Adrenal gland (tissue), 5 donors: Measurements from ENCODE around the gene CD93.

Experiments
- POLR2A ChIP-seq, 2 donors: fragments of 450-650 bp; IDR thresholded peaks; one replicate each; pipeline ENCODE4 v1.6.1; 2017; ENCODE audit warnings: antibody characterized with exemption in 2 of 2, mild to moderate bottlenecking in 2 of 2, moderate library complexity in 1 of 2
- TF ChIP-seq, protein P1 (sequence below), 6 experiments: fragments of 450-650 bp in 4 of 6; fragments of 200-600 bp in 2 of 6; sonication (generic) in 1 of 6; IDR thresholded peaks; 1 replicate in 5 of 6; 2 replicates in 1 of 6; pipeline versions ENCODE4 v1.5.1 to v1.8.0; 2016 to 2021; ENCODE audit warnings: antibody characterized with exemption in 6 of 6, mild to moderate bottlenecking in 2 of 6, moderate library complexity in 1 of 6
- donor health status: DM: no; HTN: no; CAD: no.

DNA sequence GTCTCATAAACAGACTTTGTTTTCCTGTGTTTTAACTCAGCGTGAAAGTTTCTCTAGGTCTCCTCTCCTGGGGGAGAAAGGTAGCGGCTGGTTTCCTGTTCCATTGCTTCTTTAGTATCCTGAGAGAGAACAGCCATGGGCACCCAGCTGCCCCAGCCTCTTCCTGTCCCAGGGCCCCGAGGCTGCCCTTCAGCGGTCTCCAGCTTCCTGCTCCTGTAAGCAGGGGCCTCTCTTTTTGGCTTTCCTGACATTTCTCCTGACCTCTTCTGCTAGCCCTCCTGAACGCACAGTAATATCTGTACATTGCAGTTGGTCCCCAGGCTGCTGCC, 53.4 kb downstream of the CD93 start:
- no peak for TF ChIP-seq POLR2A (IDR thresholded peaks at IDR 0.05)
- TF ChIP-seq, protein P1, sequence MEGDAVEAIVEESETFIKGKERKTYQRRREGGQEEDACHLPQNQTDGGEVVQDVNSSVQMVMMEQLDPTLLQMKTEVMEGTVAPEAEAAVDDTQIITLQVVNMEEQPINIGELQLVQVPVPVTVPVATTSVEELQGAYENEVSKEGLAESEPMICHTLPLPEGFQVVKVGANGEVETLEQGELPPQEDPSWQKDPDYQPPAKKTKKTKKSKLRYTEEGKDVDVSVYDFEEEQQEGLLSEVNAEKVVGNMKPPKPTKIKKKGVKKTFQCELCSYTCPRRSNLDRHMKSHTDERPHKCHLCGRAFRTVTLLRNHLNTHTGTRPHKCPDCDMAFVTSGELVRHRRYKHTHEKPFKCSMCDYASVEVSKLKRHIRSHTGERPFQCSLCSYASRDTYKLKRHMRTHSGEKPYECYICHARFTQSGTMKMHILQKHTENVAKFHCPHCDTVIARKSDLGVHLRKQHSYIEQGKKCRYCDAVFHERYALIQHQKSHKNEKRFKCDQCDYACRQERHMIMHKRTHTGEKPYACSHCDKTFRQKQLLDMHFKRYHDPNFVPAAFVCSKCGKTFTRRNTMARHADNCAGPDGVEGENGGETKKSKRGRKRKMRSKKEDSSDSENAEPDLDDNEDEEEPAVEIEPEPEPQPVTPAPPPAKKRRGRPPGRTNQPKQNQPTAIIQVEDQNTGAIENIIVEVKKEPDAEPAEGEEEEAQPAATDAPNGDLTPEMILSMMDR (IDR thresholded peaks at IDR 0.05) = no peak
